HAP-1 (cell line): Measurements from ENCODE around the gene S100A1.
A peak's percentile ranks its signal among the peaks of the same experiment; 100 is the strongest.
"Not testable (repeated sequence)": the region's sequence is repeated elsewhere in the genome, so short reads cannot be mapped to it uniquely, and the experiment has no call there.

ENCODE experiments used
- DNase-seq, 2 experiments: peaks; one replicate each; pipeline ENCODE4 v3.0.0-alpha.2; 2016 to 2020; ENCODE audit warnings: low spot score in 2 of 2
- H3K27me3 ChIP-seq: fragments of 250-450 bp; sonication (Bioruptor Pico); 2 replicates; pipeline ENCODE4 v1.5.1; 2020; ENCODE audit warnings: low read depth, mild to moderate bottlenecking, moderate library complexity
- H3K36me3 ChIP-seq: fragments of 250-450 bp; sonication (Bioruptor Pico); replicated peaks from 2 replicates; pipeline ENCODE4 v1.5.1; 2020; ENCODE audit warnings: mild to moderate bottlenecking
- H3K4me1 ChIP-seq: fragments of 250-450 bp; sonication (Bioruptor Pico); 2 replicates; pipeline ENCODE4 v1.5.1; 2020; ENCODE audit warnings: mild to moderate bottlenecking
- H3K4me3 ChIP-seq: fragments of 250-450 bp; sonication (Bioruptor Pico); 2 replicates; pipeline ENCODE4 v1.5.1; 2020; ENCODE audit warnings: mild to moderate bottlenecking, moderate library complexity
- H3K9me3 ChIP-seq: fragments of 250-450 bp; sonication (Bioruptor Pico); 2 replicates; pipeline ENCODE4 v1.5.1; 2020; ENCODE audit warnings: mild to moderate bottlenecking, moderate library complexity
- in situ Hi-C: fragments of 300-500 bp; cut with MboI; formaldehyde crosslinking; loops from 3 replicates; pipeline ENCODE4 v1.14.3; 2020; ENCODE audit warnings: low sequenced_read_pairs, inconsistent platforms, mixed read lengths

S100A1 gene

DNA sequence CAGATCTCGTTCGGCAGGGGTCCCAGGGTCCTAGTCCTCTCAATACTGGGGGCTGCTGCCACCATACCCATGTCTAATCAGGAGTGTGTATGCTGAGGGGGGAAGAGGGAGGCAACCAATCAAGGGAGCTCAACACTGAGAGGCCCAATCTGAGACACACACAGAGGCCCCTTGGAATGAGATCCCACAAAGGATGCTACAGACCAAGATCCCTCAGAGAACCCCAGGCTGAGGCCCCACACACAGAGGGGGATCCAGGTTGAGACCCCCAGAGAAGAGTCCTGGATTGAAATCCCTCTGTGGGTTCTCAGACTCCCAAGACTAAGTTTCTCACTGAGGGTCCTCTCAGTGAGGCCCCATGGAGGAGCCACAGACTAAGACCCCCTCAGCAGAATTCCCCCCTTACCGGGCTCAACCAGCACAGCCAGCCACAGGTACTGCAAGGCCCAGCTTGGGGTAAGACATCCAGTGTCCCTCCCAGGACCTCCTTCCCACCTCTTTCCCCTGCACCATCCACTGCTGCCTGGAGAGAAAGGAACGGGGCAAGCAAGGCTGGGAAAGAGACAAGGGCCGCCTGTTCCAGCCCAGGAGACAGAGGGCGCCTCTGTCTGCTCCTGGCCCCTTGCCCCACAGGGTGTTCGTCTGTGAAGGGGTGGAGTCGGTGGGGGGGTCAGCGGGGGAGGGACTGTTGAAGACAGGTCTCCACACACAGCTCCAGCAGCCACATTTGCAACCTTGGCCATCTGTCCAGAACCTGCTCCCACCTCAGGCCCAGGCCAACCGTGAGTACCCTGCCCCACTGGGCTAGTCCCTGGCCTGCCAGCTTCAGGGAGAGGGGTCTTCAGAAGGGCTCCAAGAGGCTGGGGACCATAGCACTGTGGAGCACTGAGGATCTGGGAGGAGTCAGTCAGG, at the start of gene S100A1:
Gene S100A1 (plus strand): TSS at position 720 of the 912 bp plus-strand sequence. CDS start 2,088 bp downstream, outside the sequence.
- H3K36me3 ChIP-seq: peaks cover 10% of the 10 kb centered on the region
- H3K4me3 ChIP-seq: peak within 1 kb of the TSS; percentile 34
- H3K27me3 ChIP-seq: no peaks in the 10 kb centered on the region
- in situ Hi-C loops: no loop called here
- H3K4me1 ChIP-seq: peaks cover 23% of the 10 kb centered on the region
- no peaks in the 10 kb centered on the region for H3K9me3 ChIP-seq
- DNase-seq: no peak

DNA sequence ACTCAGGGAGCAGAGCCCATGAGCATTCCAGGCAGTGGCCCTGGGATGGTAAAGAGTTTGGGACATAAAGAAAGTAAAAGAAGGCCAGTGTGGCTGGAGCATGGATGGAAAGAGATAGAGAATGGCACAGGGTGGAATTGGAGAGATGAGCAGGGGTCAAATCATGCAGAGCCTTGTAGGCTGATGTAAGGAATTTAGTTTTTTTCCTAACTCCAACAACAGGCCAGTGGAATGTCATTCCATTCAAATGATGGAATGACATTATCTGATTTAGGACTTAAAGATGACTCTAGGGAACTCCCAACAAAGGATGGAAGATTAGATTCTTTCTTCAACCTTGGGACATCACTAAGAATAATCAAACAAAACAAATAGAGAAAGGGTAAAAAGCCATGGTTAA, 49.7 kb upstream of the S100A1 start:
- in situ Hi-C loops: no loop called here
- peaks cover 14% of the 10 kb centered on the region for H3K4me1 ChIP-seq
- no peaks in the 10 kb centered on the region for H3K36me3 ChIP-seq
- H3K4me3 ChIP-seq: no peak overlapping the region
- no peak for DNase-seq
- H3K9me3 ChIP-seq: no peaks in the 10 kb centered on the region; the same call in 1 of the 2 replicates
- H3K27me3 ChIP-seq: no peaks in the 10 kb centered on the region

DNA sequence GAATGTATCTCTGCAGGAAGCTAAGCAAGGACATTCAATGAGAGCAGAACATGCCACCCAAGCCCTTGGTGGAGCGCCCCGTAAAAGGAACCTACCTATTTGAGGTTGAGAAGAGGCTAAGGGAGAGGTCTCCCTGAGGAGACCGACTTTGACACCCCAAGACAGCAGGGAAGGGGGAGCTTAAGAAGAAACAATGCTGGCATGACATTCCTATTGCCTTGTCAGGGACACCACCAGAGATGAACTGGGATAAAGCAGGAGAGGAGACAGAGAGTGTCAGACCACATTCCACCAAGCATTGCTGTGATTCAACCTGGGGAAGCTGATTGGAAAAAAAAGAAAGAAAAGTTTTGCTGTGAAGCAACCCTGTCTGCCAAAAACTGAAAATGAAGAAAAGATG, 49.3 kb upstream of the S100A1 start:
- no peak for DNase-seq
- H3K9me3 ChIP-seq: no peaks in the 10 kb centered on the region; the same call in 1 of the 2 replicates
- in situ Hi-C loops: no loop called here
- H3K36me3 ChIP-seq: no peaks in the 10 kb centered on the region
- H3K4me1 ChIP-seq: peaks cover 14% of the 10 kb centered on the region
- no peak overlapping the region for H3K4me3 ChIP-seq
- no peaks in the 10 kb centered on the region for H3K27me3 ChIP-seq

DNA sequence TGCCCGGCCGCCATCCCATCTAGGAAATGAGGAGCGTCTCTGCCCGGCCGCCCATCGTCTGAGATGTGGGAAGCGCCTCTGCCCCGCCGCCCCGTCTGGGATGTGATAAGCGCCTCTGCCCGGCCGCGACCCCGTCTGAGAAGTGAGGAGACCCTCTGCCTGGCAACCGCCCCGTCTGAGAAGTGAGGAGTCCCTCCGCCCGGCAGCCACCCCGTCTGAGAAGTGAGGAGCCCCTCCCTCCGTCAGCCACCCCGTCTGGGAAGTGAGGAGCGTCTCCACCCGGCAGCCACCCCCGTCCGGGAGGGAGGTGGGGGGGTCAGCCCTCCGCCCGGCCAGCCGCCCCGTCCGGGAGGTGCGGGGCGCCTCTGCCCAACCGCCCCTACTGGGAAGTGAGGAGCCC, 45.4 kb upstream of the S100A1 start:
- peaks cover 10% of the 10 kb centered on the region for H3K4me1 ChIP-seq
- H3K27me3 ChIP-seq, in situ Hi-C loops, H3K36me3 ChIP-seq, H3K4me3 ChIP-seq, DNase-seq, H3K9me3 ChIP-seq: not testable (repeated sequence)

DNA sequence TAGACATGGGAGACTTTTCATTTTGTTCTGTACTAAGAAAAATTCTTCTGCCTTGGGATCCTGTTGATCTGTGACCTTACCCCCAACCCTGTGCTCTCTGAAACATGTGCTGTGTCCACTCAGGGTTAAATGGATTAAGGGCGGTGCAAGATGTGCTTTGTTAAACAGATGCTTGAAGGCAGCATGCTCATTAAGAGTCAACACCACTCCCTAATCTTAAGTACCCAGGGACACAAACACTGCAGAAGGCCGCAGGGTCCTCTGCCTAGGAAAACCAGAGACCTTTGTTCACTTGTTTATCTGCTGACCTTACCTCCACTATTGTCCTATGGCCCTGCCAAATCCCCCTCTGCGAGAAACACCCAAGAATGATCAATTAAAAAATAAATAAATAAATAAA, 44.7 kb upstream of the S100A1 start:
- H3K27me3 ChIP-seq, H3K4me1 ChIP-seq, DNase-seq, in situ Hi-C loops, H3K36me3 ChIP-seq, H3K4me3 ChIP-seq, H3K9me3 ChIP-seq: not testable (repeated sequence)

DNA sequence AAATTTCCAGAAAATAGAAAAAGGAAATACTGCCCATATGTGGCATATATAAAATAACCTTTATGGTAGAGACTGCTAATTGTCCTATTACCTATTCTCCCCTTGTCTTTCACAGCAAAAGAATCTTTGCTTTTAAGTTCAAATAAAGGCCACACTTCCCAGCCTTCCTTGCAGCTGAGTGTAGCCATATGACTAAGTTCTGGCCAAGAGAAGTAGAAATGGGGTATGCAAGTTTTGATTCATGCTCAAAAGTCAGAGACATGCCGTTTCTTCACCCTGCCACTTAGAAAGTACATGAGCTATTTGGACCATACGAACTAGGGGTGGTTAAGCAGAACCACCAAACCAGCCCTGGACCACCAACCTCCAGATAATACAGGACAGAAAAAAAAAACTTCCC, 44.3 kb upstream of the S100A1 start:
- H3K4me3 ChIP-seq: no peak overlapping the region
- H3K9me3 ChIP-seq: no peaks in the 10 kb centered on the region
- H3K36me3 ChIP-seq: no peaks in the 10 kb centered on the region
- H3K4me1 ChIP-seq: no peaks in the 10 kb centered on the region
- in situ Hi-C loops: no loop called here
- H3K27me3 ChIP-seq: no peaks in the 10 kb centered on the region
- no peak for DNase-seq

DNA sequence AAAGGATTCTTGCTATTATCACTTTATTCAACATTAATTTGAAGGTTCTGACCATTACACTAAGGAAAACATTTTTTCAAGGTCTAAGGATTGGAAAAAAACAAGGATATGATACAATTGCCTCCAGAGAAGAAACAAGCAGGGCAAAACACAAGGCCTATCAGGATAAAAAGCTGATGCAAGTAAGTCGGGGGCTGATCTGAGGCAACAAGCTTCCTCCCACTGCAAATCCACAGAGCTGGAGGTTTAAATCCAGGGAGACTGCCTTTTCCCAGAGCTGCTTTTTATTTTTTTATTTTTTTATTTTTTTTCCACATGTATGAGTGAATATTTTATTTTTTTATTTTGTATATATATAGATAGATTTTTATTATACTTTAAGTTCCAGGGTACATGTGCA, 43.2 kb upstream of the S100A1 start:
- in situ Hi-C loops: no loop called here
- H3K36me3 ChIP-seq: no peaks in the 10 kb centered on the region
- no peak for DNase-seq
- H3K27me3 ChIP-seq: no peaks in the 10 kb centered on the region
- no peak overlapping the region for H3K4me3 ChIP-seq
- no peaks in the 10 kb centered on the region for H3K9me3 ChIP-seq
- H3K4me1 ChIP-seq: no peaks in the 10 kb centered on the region

DNA sequence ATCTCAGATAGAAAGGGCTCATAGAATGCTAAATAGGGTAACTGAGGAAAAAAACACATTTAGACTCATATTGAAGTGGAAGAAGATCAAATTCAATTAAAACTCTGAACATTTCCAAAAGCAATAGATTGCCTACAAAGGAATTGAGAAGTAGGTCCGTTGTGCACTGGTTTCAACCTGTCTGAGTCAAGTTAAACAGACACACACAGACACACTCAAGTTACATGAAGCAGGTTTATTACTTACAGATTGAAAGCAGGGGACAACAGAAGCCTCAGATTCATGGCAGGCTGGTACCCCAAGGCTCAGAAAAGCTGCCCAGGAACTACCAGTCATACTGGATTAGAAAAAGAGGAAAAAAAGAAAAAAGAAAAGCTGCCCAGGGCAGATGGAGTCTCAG, 41.9 kb upstream of the S100A1 start:
- Histone ChIP-seq H3K36me3 (no peaks in the 10 kb centered on the region), H3K9me3 (no peaks in the 10 kb centered on the region), H3K27me3 (no peaks in the 10 kb centered on the region), H3K4me3 (no peak overlapping the region), H3K4me1 (no peaks in the 10 kb centered on the region)
- DNase-seq: no peak
- in situ Hi-C loops: no loop called here

DNA sequence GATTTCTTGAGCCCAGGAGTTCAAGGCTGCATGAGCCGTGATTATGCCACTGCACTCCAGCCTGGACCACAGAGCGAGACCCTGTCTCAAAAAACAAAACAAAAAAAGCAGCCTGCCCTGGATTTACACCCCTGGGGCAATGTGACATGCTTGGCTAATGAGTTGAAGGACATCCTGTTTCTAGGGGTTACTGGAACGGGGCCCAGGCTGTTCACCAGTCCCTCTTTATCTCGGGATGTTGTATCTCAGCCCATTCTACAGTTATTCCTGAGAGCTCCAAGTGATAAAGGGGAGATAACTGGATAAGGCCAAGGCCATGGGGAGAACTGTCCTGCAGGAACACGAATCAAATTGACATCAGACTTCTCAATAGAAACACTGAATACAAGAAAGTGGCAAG, 40.9 kb upstream of the S100A1 start:
- no peak overlapping the region for H3K4me3 ChIP-seq
- in situ Hi-C loops: no loop called here
- H3K4me1 ChIP-seq: no peaks in the 10 kb centered on the region
- H3K27me3 ChIP-seq: no peaks in the 10 kb centered on the region
- no peaks in the 10 kb centered on the region for H3K9me3 ChIP-seq
- H3K36me3 ChIP-seq: no peaks in the 10 kb centered on the region
- no peak for DNase-seq

DNA sequence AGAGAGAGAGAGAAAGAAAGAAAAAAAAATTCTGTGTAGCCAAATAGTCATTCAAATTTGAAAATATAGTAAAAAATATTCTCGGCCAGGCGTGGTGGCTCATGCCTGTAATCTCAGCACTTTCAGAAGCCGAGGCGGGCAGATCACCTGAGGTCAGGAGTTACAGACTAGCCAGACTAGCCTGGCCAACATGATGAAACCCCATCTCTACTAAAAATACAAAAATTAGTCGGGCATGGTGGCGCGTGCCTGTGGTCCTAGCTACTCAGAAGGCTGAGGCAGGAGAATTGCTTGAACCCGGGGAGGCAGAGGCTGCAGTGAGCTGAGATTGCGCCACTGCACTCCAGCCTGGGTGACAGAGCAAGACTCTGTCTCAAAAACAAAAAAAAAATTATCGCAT, 40.2 kb upstream of the S100A1 start:
- in situ Hi-C loops: not testable (repeated sequence)

DNA sequence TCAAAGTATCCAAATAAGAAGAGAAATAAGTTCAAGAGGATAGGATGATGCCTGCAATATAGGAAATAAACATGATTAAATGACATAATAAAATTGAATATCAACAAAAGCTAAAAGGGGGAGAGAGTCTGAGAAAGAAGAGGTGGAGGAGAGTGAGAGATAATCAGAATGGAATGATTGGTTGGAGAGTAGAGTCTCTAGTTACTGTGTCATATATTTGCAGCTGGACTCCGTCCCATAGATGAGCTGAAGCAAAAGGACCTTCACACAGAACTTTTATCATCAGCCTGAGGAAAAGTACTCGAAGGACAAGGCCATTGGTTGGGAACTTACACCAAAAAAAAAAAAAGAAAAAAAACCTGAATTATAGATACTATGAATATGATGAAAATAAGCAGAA, 39.8 kb upstream of the S100A1 start:
- no peak overlapping the region for H3K4me3 ChIP-seq
- DNase-seq: no peak
- in situ Hi-C loops: no loop called here
- no peaks in the 10 kb centered on the region for H3K27me3 ChIP-seq
- no peaks in the 10 kb centered on the region for H3K36me3 ChIP-seq
- H3K4me1 ChIP-seq: peaks cover 3% of the 10 kb centered on the region; the same call in 1 of the 2 replicates
- H3K9me3 ChIP-seq: no peaks in the 10 kb centered on the region

More for the DNA sequence above, 40.2 kb upstream of the S100A1 start:
- H3K4me1 ChIP-seq, H3K27me3 ChIP-seq, DNase-seq, H3K9me3 ChIP-seq, H3K36me3 ChIP-seq, H3K4me3 ChIP-seq: not testable (repeated sequence)

DNA sequence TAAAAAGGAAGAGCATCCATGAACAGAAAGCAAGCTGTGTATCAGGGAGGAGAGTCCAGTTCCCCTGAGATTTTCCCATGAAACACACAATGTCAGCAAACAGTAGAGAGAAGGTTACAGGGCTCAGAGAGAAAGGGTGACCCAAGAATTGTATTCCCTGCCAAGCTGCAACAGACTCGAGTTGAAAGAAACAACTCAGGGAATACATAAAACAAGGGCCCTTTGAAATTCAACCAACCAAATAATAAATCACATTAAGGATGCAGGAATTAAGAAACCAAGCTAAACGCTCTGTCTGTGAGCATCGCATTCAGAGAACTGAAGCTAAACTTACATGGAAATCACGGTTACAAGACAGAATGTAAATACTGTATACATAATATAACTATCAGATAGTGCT, 35.5 kb upstream of the S100A1 start:
- no peak for DNase-seq

DNA sequence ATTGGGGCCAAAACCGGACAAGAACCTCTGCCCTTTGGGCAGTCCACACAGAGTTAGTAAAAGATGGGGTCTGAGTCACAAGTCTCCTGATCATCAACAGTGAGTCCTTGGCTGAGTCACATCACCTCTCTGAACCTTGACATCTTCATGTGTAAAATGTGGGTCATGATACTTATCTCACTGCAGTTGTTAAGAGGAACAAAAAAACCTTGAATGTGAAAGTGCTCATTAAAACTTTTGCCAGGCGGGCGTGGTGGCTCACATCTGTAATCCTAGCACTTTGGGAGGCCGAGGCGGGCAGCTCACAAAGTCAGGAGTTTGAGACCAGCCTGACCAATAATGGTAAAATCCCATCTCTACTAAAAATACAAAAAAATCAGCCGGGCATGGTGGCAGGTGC, 31.0 kb upstream of the S100A1 start:
- no peak for DNase-seq
- Histone ChIP-seq H3K9me3 (no peaks in the 10 kb centered on the region), H3K27me3 (no peaks in the 10 kb centered on the region), H3K4me3 (no peak overlapping the region), H3K4me1 (peaks cover 3% of the 10 kb centered on the region; the same call in 1 of the 2 replicates), H3K36me3 (no peaks in the 10 kb centered on the region)
- in situ Hi-C loops: no loop called here

More for the DNA sequence above, 35.5 kb upstream of the S100A1 start:
- H3K27me3 ChIP-seq: no peaks in the 10 kb centered on the region
- H3K9me3 ChIP-seq: no peaks in the 10 kb centered on the region
- H3K36me3 ChIP-seq: no peaks in the 10 kb centered on the region
- peaks cover 3% of the 10 kb centered on the region; the same call in 1 of the 2 replicates for H3K4me1 ChIP-seq
- H3K4me3 ChIP-seq: no peak overlapping the region
- in situ Hi-C loops: no loop called here

DNA sequence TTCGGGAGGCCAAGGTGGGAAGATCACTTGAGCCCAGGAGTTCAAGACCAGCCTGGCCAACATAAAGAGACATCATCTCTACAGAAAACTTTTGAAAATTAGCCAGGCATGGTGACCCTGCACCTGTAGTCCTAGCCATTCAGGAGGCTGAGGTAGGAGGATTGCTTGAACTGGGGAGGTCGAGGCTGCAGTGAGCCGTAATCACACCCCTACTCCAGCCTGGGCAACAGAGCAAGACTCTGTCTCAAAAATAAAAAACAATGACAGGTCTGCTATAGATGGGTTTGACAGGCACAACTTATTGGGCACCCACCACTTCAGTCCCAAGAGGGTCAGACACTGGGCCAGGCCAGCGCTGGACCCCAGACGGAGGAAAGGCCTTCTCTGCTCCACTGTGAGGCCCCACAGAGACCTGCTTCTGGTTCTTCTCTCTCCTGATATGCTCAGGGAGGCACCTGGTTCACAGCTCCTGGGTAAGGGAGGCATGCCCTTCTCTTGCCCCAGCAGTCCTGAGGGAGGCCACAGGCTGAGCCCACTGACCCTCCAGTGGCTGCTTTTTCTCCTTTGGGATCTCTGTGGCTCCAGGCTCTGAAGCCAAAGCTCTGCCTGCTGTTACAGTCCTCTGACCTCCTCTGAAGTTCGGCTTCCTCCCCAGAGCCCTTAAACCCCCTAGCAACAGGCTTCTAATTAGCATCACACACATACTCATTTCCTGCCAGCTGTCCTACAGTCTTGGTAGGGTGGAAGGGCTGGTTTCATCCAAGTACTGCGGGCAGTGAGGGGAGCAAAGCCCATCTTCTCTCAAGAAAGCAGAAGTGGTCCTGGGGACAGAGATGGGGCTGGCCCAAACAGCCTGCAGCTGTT, 29.7 kb upstream of the S100A1 start:
- Histone ChIP-seq H3K4me3 (no peak overlapping the region), H3K27me3 (no peaks in the 10 kb centered on the region), H3K9me3 (no peaks in the 10 kb centered on the region), H3K36me3 (no peaks in the 10 kb centered on the region), H3K4me1 (no peaks in the 10 kb centered on the region)
- DNase-seq: no peak
- in situ Hi-C loops: no loop called here
